ENCODE data around the gene EIF4E.
"Not testable (repeated sequence)": the region's sequence is repeated elsewhere in the genome, so short reads cannot be mapped to it uniquely, and the experiment has no call there.

EIF4E gene

GRCh38 chr4:98928505-98929340 lies at the start of gene EIF4E:
TSS of gene EIF4E (minus strand) at chr4:98929133. CDS start at chr4:98929112, 21 bp downstream.
- DNase-seq (ENCODE audit: low spot score), result peak; percentile 95

GRCh38 chr4:98977557-98977956 lies 48.6 kb upstream of the EIF4E start:
- DNase-seq (ENCODE audit: low spot score), result no peak

GRCh38 chr4:98976716-98977115 lies 47.8 kb upstream of the EIF4E start:
- DNase-seq (ENCODE audit: low spot score), result no peak

GRCh38 chr4:98969878-98970785 lies 41.2 kb upstream of the EIF4E start:
- no peak for DNase-seq (ENCODE audit: low spot score)

GRCh38 chr4:98967786-98968329 lies 38.9 kb upstream of the EIF4E start:
- DNase-seq (ENCODE audit: low spot score), result no peak

GRCh38 chr4:98966926-98967325 lies 38.0 kb upstream of the EIF4E start:
- no peak for DNase-seq (ENCODE audit: low spot score)

- DNase-seq (ENCODE audit: low spot score), result no peak
Measured at GRCh38 chr4:98963538-98964433, 34.9 kb upstream of the EIF4E start.

GRCh38 chr4:98961770-98962169 lies 32.8 kb upstream of the EIF4E start:
- DNase-seq (ENCODE audit: low spot score), result no peak

- DNase-seq (ENCODE audit: low spot score), result no peak
Measured at GRCh38 chr4:98959411-98959810, 30.5 kb upstream of the EIF4E start.

- DNase-seq (ENCODE audit: low spot score), result no peak
Measured at GRCh38 chr4:98958065-98958464, 29.1 kb upstream of the EIF4E start.

- DNase-seq (ENCODE audit: low spot score), result no peak
Measured at GRCh38 chr4:98955229-98955628, 26.3 kb upstream of the EIF4E start.

GRCh38 chr4:98951710-98952109 lies 22.8 kb upstream of the EIF4E start:
- no peak for DNase-seq (ENCODE audit: low spot score)

- DNase-seq (ENCODE audit: low spot score), result no peak
Measured at GRCh38 chr4:98950925-98951324, 22.0 kb upstream of the EIF4E start.

- no peak for DNase-seq (ENCODE audit: low spot score)
Measured at GRCh38 chr4:98946359-98946758, 17.4 kb upstream of the EIF4E start.

GRCh38 chr4:98945297-98945850 lies 16.4 kb upstream of the EIF4E start:
- DNase-seq (ENCODE audit: low spot score), result no peak

GRCh38 chr4:98939892-98940298 lies 11.0 kb upstream of the EIF4E start:
- DNase-seq (ENCODE audit: low spot score), result no peak

- no peak for DNase-seq (ENCODE audit: low spot score)
Measured at GRCh38 chr4:98939438-98939837, 10.5 kb upstream of the EIF4E start.

- no peak for DNase-seq (ENCODE audit: low spot score)
Measured at GRCh38 chr4:98937986-98938720, 9.2 kb upstream of the EIF4E start.

- no peak for DNase-seq (ENCODE audit: low spot score)
Measured at GRCh38 chr4:98935633-98936032, 6.7 kb upstream of the EIF4E start.

- DNase-seq (ENCODE audit: low spot score), result not testable (repeated sequence)
Measured at GRCh38 chr4:98934851-98935250, 5.9 kb upstream of the EIF4E start.

- no peak for DNase-seq (ENCODE audit: low spot score)
Measured at GRCh38 chr4:98932539-98932938, 3.6 kb upstream of the EIF4E start.

Data from left forelimb (tissue), 1 donor.